Type B pancreatic cell (in vitro differentiated cells): ENCODE results near the gene MSRB1. TPM values are rescaled to one million over a fixed set of nuclear protein-coding genes. Genes with fewer than 3 reads are reported as not detected.

Source experiments
- DNase-seq: peaks from one replicate; pipeline ENCODE4 v3.0.0; 2021; ENCODE audit warnings: mixed read lengths; ENCODE audit not compliant: unreplicated experiment; ENCODE audit errors: extremely low spot score
- H3K27ac Mint-ChIP-seq: 2 replicates; pipeline ENCODE4 v1.8.0; 2021; ENCODE audit warnings: mild to moderate bottlenecking, mixed read lengths
- H3K27me3 Mint-ChIP-seq: 2 replicates; pipeline ENCODE4 v1.8.0; 2021; ENCODE audit warnings: mixed read lengths
- H3K36me3 Mint-ChIP-seq: 2 replicates; pipeline ENCODE4 v1.8.0; 2021; ENCODE audit warnings: mixed read lengths
- H3K4me1 Mint-ChIP-seq: one replicate; pipeline ENCODE4 v1.8.0; 2021; ENCODE audit warnings: mixed read lengths; ENCODE audit not compliant: unreplicated experiment
- H3K4me3 Mint-ChIP-seq: 2 replicates; pipeline ENCODE4 v1.8.0; 2021; ENCODE audit warnings: mild to moderate bottlenecking, mixed read lengths
- H3K9me3 Mint-ChIP-seq: 2 replicates; pipeline ENCODE4 v1.8.0; 2021; ENCODE audit warnings: mixed read lengths
- CTCF ChIP-seq: fragments of 200-600 bp; sonication (generic); conservative IDR thresholded peaks from 2 replicates; pipeline ENCODE4 v1.5.0; 2021; ENCODE audit warnings: antibody characterized with exemption, mild to moderate bottlenecking
- total RNA-seq: library from RNA; stranded (reverse); gene quantifications from 2 replicates; pipeline ENCODE4 v1.2.1, GENCODE V29; 2021; ENCODE audit warnings: low replicate concordance

Gene MSRB1
- total RNA-seq, 1 donor from 2014 or later = 34.8 TPM

GRCh38 chr16:1938910-1939309 lies 4.1 kb downstream of the MSRB1 start:
- Mint-ChIP-seq H3K4me3 (no peak overlapping the region), H3K27me3 (no peaks in the 10 kb centered on the region), H3K9me3 (no peaks in the 10 kb centered on the region), H3K4me1 (peaks cover 4% of the 10 kb centered on the region), H3K27ac (no peak overlapping the region), H3K36me3 (no peaks in the 10 kb centered on the region)
- no peak for TF ChIP-seq CTCF
- no peak for DNase-seq

GRCh38 chr16:1938316-1938715 lies 4.7 kb downstream of the MSRB1 start:
- DNase-seq = no peak
- Mint-ChIP-seq H3K4me1 (no peaks in the 10 kb centered on the region), H3K27me3 (no peaks in the 10 kb centered on the region), H3K27ac (no peak overlapping the region), H3K36me3 (no peaks in the 10 kb centered on the region), H3K9me3 (no peaks in the 10 kb centered on the region), H3K4me3 (no peak overlapping the region)
- no peak for TF ChIP-seq CTCF

GRCh38 chr16:1936945-1937479 lies 6.0 kb downstream of the MSRB1 start:
- no peaks in the 10 kb centered on the region for H3K4me1 Mint-ChIP-seq
- H3K27me3 Mint-ChIP-seq = no peaks in the 10 kb centered on the region
- no peaks in the 10 kb centered on the region for H3K36me3 Mint-ChIP-seq
- H3K9me3 Mint-ChIP-seq = no peaks in the 10 kb centered on the region
- DNase-seq = no peak
- TF ChIP-seq CTCF = no peak
- no peak overlapping the region for H3K27ac Mint-ChIP-seq
- no peak overlapping the region for H3K4me3 Mint-ChIP-seq

- Mint-ChIP-seq H3K36me3 (no peaks in the 10 kb centered on the region), H3K27me3 (peaks cover 5% of the 10 kb centered on the region), H3K9me3 (no peaks in the 10 kb centered on the region), H3K4me1 (peaks cover 4% of the 10 kb centered on the region), H3K27ac (no peak overlapping the region), H3K4me3 (no peak overlapping the region)
- no peak for TF ChIP-seq CTCF
- DNase-seq = no peak
Observed at GRCh38 chr16:1933097-1933661, 9.8 kb downstream of the MSRB1 start.

GRCh38 chr16:1932050-1933028 lies 10.7 kb downstream of the MSRB1 start:
- H3K4me1 Mint-ChIP-seq = peaks cover 4% of the 10 kb centered on the region
- no peak for DNase-seq
- H3K27ac Mint-ChIP-seq = no peak overlapping the region
- H3K4me3 Mint-ChIP-seq = no peak overlapping the region
- H3K36me3 Mint-ChIP-seq = no peaks in the 10 kb centered on the region
- H3K9me3 Mint-ChIP-seq = no peaks in the 10 kb centered on the region
- no peak for TF ChIP-seq CTCF
- H3K27me3 Mint-ChIP-seq = peaks cover 5% of the 10 kb centered on the region
